A549 treated with AZD2906 at 1 μM for 4 hours (cell line): ENCODE data around the gene RFXANK. TPM values are rescaled to one million over a fixed set of nuclear protein-coding genes. Genes with fewer than 3 reads are reported as not detected.

Source experiments
- total RNA-seq: library from RNA; stranded (reverse); fragments of 200-300 nt; extraction: Qiagen RNA extraction; gene quantifications from 5 replicates; pipeline ENCODE4 v1.2.3, GENCODE V29; 2022

The RFXANK gene
- 32.7 to 46.7 TPM (median 43.3 TPM) in 5 replicates for total RNA-seq

DNA sequence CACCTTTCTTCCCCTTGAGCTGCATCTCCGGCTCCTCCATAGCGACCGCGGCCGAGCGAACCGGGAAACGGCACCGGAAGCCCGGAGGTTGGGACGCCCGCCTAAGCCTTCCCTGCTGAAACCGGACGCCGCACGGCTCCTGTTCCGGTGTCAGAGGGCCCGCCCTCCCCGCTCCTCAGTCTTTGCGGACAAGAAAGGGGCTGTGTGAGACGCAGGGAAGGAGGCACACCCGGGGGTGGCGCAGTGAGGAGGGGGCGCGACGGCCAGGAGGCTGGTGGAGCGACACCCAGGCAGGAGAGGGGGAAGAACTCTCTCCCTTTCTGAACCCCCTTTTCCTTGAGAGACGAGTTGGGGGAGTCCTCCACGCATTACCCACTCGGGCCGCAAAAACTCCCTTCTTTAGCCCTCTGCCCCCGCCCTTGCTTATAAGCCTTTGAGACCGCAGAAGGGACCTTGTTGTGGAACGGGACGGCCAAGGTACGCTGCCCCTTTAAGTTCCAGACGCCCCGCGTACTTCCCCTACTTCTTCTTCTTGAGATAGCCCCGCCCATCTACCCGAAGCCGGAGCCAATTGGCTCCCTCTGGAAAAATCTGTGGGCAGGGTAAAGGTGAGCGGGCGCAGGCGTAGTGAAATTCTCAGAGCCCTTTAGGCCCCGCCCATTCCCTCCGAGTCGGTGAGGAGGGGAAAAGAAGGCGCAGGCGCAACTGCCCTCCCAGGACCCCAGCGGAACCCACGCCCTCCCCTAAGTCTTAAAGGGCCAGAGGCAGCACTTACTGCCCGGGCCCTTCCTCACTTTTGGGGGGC is at the start of gene RFXANK, which contains the start of gene BORCS8:
Gene RFXANK, plus strand, starts transcription at position 181 of the 805 bp plus-strand sequence. CDS start 1,689 bp downstream, outside the sequence.
Gene BORCS8, minus strand, starts transcription at position 75 of the 805 bp plus-strand sequence. Its CDS starts 35 bp downstream, at position 40.

DNA sequence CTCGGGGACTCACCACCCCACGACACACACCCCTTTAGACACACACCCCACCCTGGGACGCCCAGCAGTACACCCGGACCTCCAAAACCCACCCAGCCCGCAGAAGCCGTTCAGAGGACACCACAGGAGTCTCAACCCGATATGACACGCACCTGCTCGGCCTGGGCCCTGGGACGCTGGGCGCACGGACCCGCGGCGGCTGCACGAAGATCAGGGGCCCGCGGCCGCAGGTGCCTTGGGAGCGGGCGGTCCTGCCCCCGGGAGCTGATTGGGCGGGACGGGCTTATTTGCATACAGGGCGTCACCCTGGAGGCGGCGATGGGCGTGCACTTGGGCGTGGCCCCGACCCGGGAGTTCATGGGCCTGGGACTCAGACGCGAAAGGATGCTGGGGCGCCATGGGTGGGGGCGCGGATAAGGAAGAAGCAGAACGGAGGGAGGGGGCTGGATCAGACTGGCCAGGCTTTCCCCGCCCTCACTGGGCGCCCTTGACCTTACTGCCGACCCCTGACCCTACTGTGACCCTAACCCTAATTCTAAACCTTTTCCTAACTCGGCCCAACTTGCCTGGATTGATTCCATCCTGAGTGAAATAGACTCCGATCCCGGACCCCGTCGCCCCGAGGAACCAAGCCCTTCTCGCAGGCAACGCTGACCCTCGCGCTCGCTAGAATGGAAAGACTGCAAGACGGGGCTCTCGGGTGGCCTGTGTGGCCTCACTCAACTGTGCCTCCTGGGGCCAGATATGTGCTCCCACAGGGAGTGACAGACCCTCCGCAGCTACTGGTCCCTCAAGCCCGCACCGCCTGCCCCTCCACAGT is 21.8 kb upstream of the RFXANK start, which contains the start of gene MEF2B:
Gene MEF2B, minus strand, starts transcription at position 211 of the 820 bp plus-strand sequence. CDS start 19,528 bp downstream, outside the sequence.

GRCh38 chr19:19203012-19203856 is 11.2 kb downstream of the RFXANK start, which contains the start of gene NR2C2AP:
TSS of gene NR2C2AP (minus strand) at chr19:19203414. CDS start at chr19:19203060, 354 bp downstream.

GRCh38 chr19:19211499-19212420 is 19.7 kb downstream of the RFXANK start, which contains the start of gene NCAN:
TSS of gene NCAN (plus strand) at chr19:19211958. CDS start at chr19:19216954, 4,996 bp downstream.

Other genes starting within 250 kb of the RFXANK start
- 22.2 to 31.2 TPM (median 28.1 TPM) in 5 replicates for gene SUGP2, start 158.7 kb upstream of the RFXANK start, total RNA-seq
- gene ARMC6, start 158.7 kb upstream of the RFXANK start, total RNA-seq: 23.0 to 30.9 TPM (median 28.5 TPM) in 5 replicates
- 0.71 to 0.87 TPM (median 0.74 TPM) in 5 replicates for gene SLC25A42, start 128.3 kb upstream of the RFXANK start, total RNA-seq
- gene TMEM161A, start 53.8 kb upstream of the RFXANK start, total RNA-seq: 20.3 to 25.7 TPM (median 23.5 TPM) in 5 replicates
- 0.15 to 1.0 TPM (median 0.41 TPM) in 5 replicates for gene MEF2B, start 22.0 kb upstream of the RFXANK start, total RNA-seq
- 8.0 to 14.5 TPM (median 10.4 TPM) in 5 replicates for gene BORCS8, start 106 bp upstream of the RFXANK start, total RNA-seq
- gene NR2C2AP, start 11.2 kb downstream of the RFXANK start, total RNA-seq: 25.3 to 29.5 TPM (median 28.7 TPM) in 5 replicates
- gene NCAN, start 19.7 kb downstream of the RFXANK start, total RNA-seq: 0.02 to 0.08 TPM (median 0.06 TPM) in 5 replicates
- gene TM6SF2, start 81.0 kb downstream of the RFXANK start, total RNA-seq: 0.34 to 0.68 TPM (median 0.52 TPM) in 5 replicates
- 21.1 to 29.5 TPM (median 25.4 TPM) in 5 replicates for gene SUGP1, start 128.3 kb downstream of the RFXANK start, total RNA-seq
- 10.9 to 14.3 TPM (median 13.0 TPM) in 5 replicates for gene MAU2, start 128.6 kb downstream of the RFXANK start, total RNA-seq
- 36.6 to 42.3 TPM (median 39.9 TPM) in 5 replicates for gene GATAD2A, start 213.4 kb downstream of the RFXANK start, total RNA-seq